GM12873 (cell line): ENCODE measurements around the gene COL5A1.

Source experiments
- TF ChIP-seq, protein P1 (sequence below): IDR thresholded peaks from 2 replicates; pipeline ENCODE4 v1.5.1; 2012; ENCODE audit warnings: low read depth, mild to moderate bottlenecking, moderate library complexity, low read length, control low read depth; ENCODE audit not compliant: insufficient read depth; ENCODE audit errors: missing control alignments

COL5A1 gene

DNA sequence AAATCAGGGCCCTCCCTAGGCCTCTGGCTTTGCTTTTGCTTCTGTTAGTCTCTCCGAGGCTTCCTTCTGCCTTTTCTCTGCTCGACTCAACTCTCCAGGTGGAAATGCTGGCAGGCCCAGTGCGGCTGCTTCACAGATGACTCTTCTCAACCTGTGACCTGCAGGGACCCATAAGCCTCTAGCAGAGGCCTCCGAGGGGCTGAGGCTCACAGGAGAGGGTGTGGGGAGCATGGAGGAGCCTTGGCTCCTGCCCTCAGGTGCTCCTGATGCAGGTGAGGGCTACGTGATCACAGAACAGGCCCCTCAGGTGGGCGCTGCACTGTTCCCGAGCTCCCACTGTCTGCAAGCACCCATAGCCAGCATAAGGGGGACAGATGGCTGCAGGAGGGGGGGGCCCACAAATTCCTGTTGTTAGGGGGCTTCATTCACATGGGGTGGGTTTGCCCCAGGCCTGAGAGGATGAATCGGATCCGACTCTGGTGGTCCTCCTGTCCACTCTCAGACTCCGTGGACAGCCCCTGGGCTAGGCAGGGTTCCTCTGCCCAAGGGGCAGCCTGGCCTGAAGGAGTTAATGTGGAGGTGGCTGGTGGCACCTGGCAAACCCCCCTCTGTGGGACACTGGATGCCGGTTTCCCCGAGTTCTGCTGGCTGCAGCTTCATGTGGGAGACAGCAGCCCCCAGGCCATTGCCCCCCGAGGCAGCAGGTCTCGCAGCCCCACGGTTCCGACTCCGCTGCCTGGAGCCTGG, 228.1 kb downstream of the COL5A1 start:
- TF ChIP-seq, protein P1, sequence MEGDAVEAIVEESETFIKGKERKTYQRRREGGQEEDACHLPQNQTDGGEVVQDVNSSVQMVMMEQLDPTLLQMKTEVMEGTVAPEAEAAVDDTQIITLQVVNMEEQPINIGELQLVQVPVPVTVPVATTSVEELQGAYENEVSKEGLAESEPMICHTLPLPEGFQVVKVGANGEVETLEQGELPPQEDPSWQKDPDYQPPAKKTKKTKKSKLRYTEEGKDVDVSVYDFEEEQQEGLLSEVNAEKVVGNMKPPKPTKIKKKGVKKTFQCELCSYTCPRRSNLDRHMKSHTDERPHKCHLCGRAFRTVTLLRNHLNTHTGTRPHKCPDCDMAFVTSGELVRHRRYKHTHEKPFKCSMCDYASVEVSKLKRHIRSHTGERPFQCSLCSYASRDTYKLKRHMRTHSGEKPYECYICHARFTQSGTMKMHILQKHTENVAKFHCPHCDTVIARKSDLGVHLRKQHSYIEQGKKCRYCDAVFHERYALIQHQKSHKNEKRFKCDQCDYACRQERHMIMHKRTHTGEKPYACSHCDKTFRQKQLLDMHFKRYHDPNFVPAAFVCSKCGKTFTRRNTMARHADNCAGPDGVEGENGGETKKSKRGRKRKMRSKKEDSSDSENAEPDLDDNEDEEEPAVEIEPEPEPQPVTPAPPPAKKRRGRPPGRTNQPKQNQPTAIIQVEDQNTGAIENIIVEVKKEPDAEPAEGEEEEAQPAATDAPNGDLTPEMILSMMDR, result no peak

DNA sequence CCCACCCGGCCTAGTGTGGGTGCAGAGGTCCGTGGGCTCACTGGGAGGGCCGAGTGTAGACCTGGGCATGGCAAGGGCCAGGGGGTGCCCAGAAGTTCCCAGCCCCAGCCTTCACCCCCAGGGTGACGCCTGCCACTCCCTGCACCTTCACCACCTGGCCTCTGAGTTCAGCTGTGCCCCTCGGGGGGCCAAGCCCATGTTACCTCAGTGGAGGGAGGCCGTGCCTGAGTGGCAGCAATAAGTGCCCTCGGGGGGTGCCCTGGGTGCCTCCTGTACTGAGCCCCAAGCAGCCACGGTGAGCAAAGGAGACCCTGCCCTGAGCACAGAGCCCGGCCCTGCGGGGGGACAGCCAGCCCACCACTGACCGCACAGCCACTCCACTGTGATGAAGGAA, 228.7 kb downstream of the COL5A1 start:
- TF ChIP-seq, protein P1, result no peak

DNA sequence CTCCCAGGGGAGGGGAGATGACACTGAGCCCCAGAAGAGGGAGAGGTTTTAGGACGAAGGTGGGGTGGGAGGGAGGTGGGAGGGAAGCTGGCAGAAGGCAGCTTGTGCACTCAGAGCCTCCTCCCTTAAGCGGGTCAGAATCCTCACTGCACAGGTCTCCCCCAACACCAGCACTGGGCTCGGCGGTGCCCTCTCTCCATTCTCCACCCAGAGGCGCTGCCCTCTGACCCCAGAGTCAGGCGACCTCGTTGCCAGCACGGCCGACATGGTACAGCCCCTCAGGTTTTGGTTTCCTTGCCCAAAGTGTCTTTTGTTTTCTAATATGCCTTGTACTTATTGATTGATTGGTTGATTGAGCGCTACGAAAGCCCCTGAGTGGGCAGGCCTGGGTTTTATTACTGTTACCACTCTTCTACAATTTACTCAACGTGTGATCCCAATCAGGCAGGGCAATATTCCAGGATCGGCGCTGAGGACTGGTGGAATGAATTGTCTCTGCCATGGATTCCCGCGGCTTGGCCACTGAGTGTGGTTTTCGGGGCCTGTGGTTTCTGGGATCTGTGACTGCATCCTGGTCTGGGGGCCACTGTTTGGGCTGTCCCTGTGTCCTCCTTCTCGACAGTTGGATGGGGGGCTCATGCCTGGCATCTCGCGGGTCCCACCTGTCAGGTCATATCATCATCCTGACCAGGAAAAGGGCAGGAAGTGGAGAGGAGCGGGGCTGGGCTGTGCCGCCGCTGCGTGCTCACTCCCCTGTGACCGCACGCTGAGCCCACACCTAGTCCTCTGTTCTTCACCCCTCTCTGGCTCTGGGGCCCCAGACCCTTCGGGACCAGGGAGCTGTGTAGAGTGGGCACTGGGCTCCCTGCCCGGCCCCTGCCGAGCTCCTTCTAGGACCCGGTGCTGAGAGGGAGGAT, 229.4 kb downstream of the COL5A1 start:
- TF ChIP-seq, protein P1, result no peak

DNA sequence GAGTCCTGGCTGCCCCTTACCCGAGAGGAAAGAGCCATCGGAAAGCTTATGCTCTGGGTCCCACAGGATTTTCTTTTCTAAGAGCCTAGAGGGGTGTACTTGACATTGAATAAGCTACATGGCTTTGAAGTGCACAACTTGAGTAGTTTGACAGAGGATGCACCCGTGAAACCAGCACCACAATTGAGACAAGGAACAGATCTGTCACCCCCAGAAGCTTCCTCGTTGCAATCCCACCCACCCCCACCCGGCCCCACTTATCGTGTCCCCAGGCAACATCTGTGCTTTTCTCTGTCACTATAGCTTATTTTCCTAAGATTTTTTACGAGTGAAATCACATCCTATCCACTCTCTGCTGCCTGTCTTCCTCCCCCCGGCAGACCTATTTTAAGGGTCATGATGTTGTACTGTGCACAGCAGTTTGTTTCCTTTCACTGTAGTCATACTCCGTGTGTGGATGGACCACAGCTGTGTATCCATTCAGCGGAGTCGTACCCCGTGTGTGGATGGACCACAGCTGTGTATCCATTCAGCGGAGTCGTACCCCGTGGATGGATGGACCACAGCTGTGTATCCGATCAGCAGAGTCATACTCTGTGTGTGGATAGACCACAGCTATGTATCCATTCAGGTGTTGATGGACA, 230.2 kb downstream of the COL5A1 start:
- TF ChIP-seq, protein P1, result no peak

DNA sequence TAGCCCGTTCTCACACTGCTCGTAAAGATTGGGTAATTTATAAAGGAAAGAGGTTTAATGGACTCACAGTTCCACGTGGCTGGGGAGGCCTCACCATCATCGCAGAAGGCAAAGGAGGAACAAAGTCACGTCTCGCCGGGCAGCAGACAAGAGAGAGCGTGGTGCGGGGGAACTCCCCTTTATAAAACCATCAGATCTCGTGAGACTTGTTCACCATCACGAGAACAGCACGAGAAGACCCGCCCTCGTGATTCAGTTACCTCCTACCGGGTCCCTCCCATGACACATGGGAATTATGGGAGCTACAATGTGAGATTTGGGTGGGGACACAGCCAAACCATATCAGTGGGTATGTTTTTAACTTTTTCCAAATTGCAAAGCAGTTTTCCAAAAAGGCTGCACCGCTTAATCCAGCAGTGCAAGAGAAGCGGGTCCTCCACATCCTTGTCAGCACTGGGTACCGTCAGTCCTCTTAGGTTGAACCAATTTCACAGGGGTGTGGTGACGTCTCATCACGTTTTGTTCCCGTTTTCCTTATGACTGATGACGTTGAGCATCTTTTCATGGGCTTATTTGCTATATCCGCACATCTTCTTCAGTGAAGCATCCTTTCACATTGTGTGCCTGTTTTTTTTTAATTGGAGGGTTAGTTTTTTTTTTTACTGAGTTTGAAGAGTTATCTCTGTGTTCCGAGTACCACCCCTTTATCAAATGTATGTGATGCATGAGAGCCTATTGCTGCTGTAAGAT, 231.1 kb downstream of the COL5A1 start:
- TF ChIP-seq, protein P1, result no peak

DNA sequence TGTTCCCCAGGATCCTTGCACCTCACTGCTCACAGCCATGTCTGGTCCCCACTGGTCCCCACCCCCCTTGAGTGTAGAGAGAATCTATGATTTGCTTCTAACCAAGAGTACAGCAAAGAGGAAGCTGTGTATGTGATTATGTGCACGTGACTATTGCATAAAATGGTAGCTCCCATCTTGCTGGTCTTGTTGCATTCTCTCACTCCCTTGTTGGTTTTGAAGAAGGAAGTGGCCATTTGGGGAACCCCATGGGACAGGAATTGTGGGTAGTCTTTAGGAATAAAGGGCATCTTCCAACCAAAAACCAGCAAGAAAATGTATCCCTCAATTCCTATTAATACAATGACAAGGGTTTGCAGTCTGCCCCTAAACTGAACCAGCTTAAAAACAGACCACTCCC, 233.8 kb downstream of the COL5A1 start:
- TF ChIP-seq, protein P1, result no peak
